ENCODE measurements around the gene CBLB. TPM values are rescaled to one million over a fixed set of nuclear protein-coding genes. Genes with fewer than 3 reads are reported as not detected.

The CBLB gene
- total RNA-seq, 1 donor from 2014 or later, result 19.8 TPM

- Histone ChIP-seq H3K27me3 (ENCODE audit: control insufficient read depth in 3 of 3, insufficient read depth in 3 of 3, low read length in 3 of 3) (no peaks in the 10 kb centered on the region), H3K27ac (ENCODE audit: low read depth, low read length) (no peak overlapping the region), H3K4me3 (ENCODE audit: low read length in 3 of 3) (no peak overlapping the region), H3K36me3 (ENCODE audit: control insufficient read depth in 3 of 3, insufficient read depth in 3 of 3, low read length in 3 of 3) (no peaks in the 10 kb centered on the region), H3K9ac (ENCODE audit: low read depth in 1 of 3, low read length in 3 of 3) (no peak overlapping the region), H3K9me3 (ENCODE audit: control insufficient read depth in 3 of 3, low read length in 3 of 3) (no peaks in the 10 kb centered on the region), H3K4me1 (ENCODE audit: control insufficient read depth in 3 of 3, insufficient read depth in 3 of 3, low read length in 3 of 3) (peaks cover 0 to 6% (median 0%) of the 10 kb centered on the region in 3 donors)
Observed at GRCh38 chr3:105812194-105812586, 56.6 kb downstream of the CBLB start.

- Histone ChIP-seq H3K9ac (ENCODE audit: low read depth in 1 of 3, low read length in 3 of 3) (no peak overlapping the region), H3K27me3 (ENCODE audit: control insufficient read depth in 3 of 3, insufficient read depth in 3 of 3, low read length in 3 of 3) (no peaks in the 10 kb centered on the region), H3K27ac (ENCODE audit: low read depth, low read length) (no peak overlapping the region), H3K4me3 (ENCODE audit: low read length in 3 of 3) (no peak overlapping the region), H3K36me3 (ENCODE audit: control insufficient read depth in 3 of 3, insufficient read depth in 3 of 3, low read length in 3 of 3) (no peaks in the 10 kb centered on the region), H3K4me1 (ENCODE audit: control insufficient read depth in 3 of 3, insufficient read depth in 3 of 3, low read length in 3 of 3) (peaks cover 0 to 6% (median 0%) of the 10 kb centered on the region in 3 donors), H3K9me3 (ENCODE audit: control insufficient read depth in 3 of 3, low read length in 3 of 3) (no peaks in the 10 kb centered on the region)
Observed at GRCh38 chr3:105811518-105812193, 57.2 kb downstream of the CBLB start.

GRCh38 chr3:105809208-105809888 lies 59.5 kb downstream of the CBLB start:
- no peaks in the 10 kb centered on the region for H3K36me3 ChIP-seq (ENCODE audit: control insufficient read depth in 3 of 3, insufficient read depth in 3 of 3, low read length in 3 of 3)
- no peak overlapping the region for H3K4me3 ChIP-seq (ENCODE audit: low read length in 3 of 3)
- no peaks in the 10 kb centered on the region for H3K27me3 ChIP-seq (ENCODE audit: control insufficient read depth in 3 of 3, insufficient read depth in 3 of 3, low read length in 3 of 3)
- H3K9ac ChIP-seq (ENCODE audit: low read depth in 1 of 3, low read length in 3 of 3), result no peak overlapping the region
- H3K9me3 ChIP-seq (ENCODE audit: control insufficient read depth in 3 of 3, low read length in 3 of 3), result no peaks in the 10 kb centered on the region
- no peak overlapping the region for H3K27ac ChIP-seq (ENCODE audit: low read depth, low read length)
- peaks cover 0 to 9% (median 0%) of the 10 kb centered on the region in 3 donors for H3K4me1 ChIP-seq (ENCODE audit: control insufficient read depth in 3 of 3, insufficient read depth in 3 of 3, low read length in 3 of 3)

GRCh38 chr3:105807701-105808100 lies 61.1 kb downstream of the CBLB start:
- Histone ChIP-seq H3K27ac (ENCODE audit: low read depth, low read length) (no peak overlapping the region), H3K4me1 (ENCODE audit: control insufficient read depth in 3 of 3, insufficient read depth in 3 of 3, low read length in 3 of 3) (peaks cover 0 to 9% (median 0%) of the 10 kb centered on the region in 3 donors), H3K36me3 (ENCODE audit: control insufficient read depth in 3 of 3, insufficient read depth in 3 of 3, low read length in 3 of 3) (no peaks in the 10 kb centered on the region), H3K9me3 (ENCODE audit: control insufficient read depth in 3 of 3, low read length in 3 of 3) (no peaks in the 10 kb centered on the region), H3K9ac (ENCODE audit: low read depth in 1 of 3, low read length in 3 of 3) (no peak overlapping the region), H3K4me3 (ENCODE audit: low read length in 3 of 3) (no peak overlapping the region), H3K27me3 (ENCODE audit: control insufficient read depth in 3 of 3, insufficient read depth in 3 of 3, low read length in 3 of 3) (no peaks in the 10 kb centered on the region)

- Histone ChIP-seq H3K9me3 (ENCODE audit: control insufficient read depth in 3 of 3, low read length in 3 of 3) (no peaks in the 10 kb centered on the region), H3K4me3 (ENCODE audit: low read length in 3 of 3) (no peak overlapping the region), H3K27me3 (ENCODE audit: control insufficient read depth in 3 of 3, insufficient read depth in 3 of 3, low read length in 3 of 3) (no peaks in the 10 kb centered on the region), H3K36me3 (ENCODE audit: control insufficient read depth in 3 of 3, insufficient read depth in 3 of 3, low read length in 3 of 3) (no peaks in the 10 kb centered on the region), H3K27ac (ENCODE audit: low read depth, low read length) (no peak overlapping the region), H3K9ac (ENCODE audit: low read depth in 1 of 3, low read length in 3 of 3) (no peak overlapping the region), H3K4me1 (ENCODE audit: control insufficient read depth in 3 of 3, insufficient read depth in 3 of 3, low read length in 3 of 3) (peaks cover 0 to 13% (median 2%) of the 10 kb centered on the region in 3 donors)
Observed at GRCh38 chr3:105807146-105807545, 61.7 kb downstream of the CBLB start.

- no peak overlapping the region for H3K4me3 ChIP-seq (ENCODE audit: low read length in 3 of 3)
- H3K9me3 ChIP-seq (ENCODE audit: control insufficient read depth in 3 of 3, low read length in 3 of 3), result no peaks in the 10 kb centered on the region
- H3K9ac ChIP-seq (ENCODE audit: low read depth in 1 of 3, low read length in 3 of 3), result no peak overlapping the region
- no peak overlapping the region for H3K27ac ChIP-seq (ENCODE audit: low read depth, low read length)
- peaks cover 2 to 20% (median 6%) of the 10 kb centered on the region in 3 donors for H3K4me1 ChIP-seq (ENCODE audit: control insufficient read depth in 3 of 3, insufficient read depth in 3 of 3, low read length in 3 of 3)
- no peaks in the 10 kb centered on the region for H3K27me3 ChIP-seq (ENCODE audit: control insufficient read depth in 3 of 3, insufficient read depth in 3 of 3, low read length in 3 of 3)
- no peaks in the 10 kb centered on the region for H3K36me3 ChIP-seq (ENCODE audit: control insufficient read depth in 3 of 3, insufficient read depth in 3 of 3, low read length in 3 of 3)
Observed at GRCh38 chr3:105806359-105806758, 62.5 kb downstream of the CBLB start.

- no peak overlapping the region for H3K4me3 ChIP-seq (ENCODE audit: low read length in 3 of 3)
- H3K4me1 ChIP-seq (ENCODE audit: control insufficient read depth in 3 of 3, insufficient read depth in 3 of 3, low read length in 3 of 3), result peaks cover 2 to 20% (median 7%) of the 10 kb centered on the region in 3 donors
- no peak overlapping the region for H3K9ac ChIP-seq (ENCODE audit: low read depth in 1 of 3, low read length in 3 of 3)
- H3K9me3 ChIP-seq (ENCODE audit: control insufficient read depth in 3 of 3, low read length in 3 of 3), result no peaks in the 10 kb centered on the region
- no peaks in the 10 kb centered on the region for H3K27me3 ChIP-seq (ENCODE audit: control insufficient read depth in 3 of 3, insufficient read depth in 3 of 3, low read length in 3 of 3)
- H3K27ac ChIP-seq (ENCODE audit: low read depth, low read length), result no peak overlapping the region
- H3K36me3 ChIP-seq (ENCODE audit: control insufficient read depth in 3 of 3, insufficient read depth in 3 of 3, low read length in 3 of 3), result no peaks in the 10 kb centered on the region
Observed at GRCh38 chr3:105805404-105805803, 63.4 kb downstream of the CBLB start.

GRCh38 chr3:105802118-105802706 lies 66.6 kb downstream of the CBLB start:
- no peaks in the 10 kb centered on the region for H3K9me3 ChIP-seq (ENCODE audit: control insufficient read depth in 3 of 3, low read length in 3 of 3)
- no peaks in the 10 kb centered on the region for H3K27me3 ChIP-seq (ENCODE audit: control insufficient read depth in 3 of 3, insufficient read depth in 3 of 3, low read length in 3 of 3)
- no peak overlapping the region for H3K9ac ChIP-seq (ENCODE audit: low read depth in 1 of 3, low read length in 3 of 3)
- H3K4me3 ChIP-seq (ENCODE audit: low read length in 3 of 3), result no peak overlapping the region
- peaks cover 2 to 14% (median 7%) of the 10 kb centered on the region in 3 donors for H3K4me1 ChIP-seq (ENCODE audit: control insufficient read depth in 3 of 3, insufficient read depth in 3 of 3, low read length in 3 of 3)
- no peaks in the 10 kb centered on the region for H3K36me3 ChIP-seq (ENCODE audit: control insufficient read depth in 3 of 3, insufficient read depth in 3 of 3, low read length in 3 of 3)
- no peak overlapping the region for H3K27ac ChIP-seq (ENCODE audit: low read depth, low read length)

GRCh38 chr3:105801397-105801796 lies 67.4 kb downstream of the CBLB start:
- Histone ChIP-seq H3K27ac (ENCODE audit: low read depth, low read length) (no peak overlapping the region), H3K9ac (ENCODE audit: low read depth in 1 of 3, low read length in 3 of 3) (no peak overlapping the region), H3K36me3 (ENCODE audit: control insufficient read depth in 3 of 3, insufficient read depth in 3 of 3, low read length in 3 of 3) (no peaks in the 10 kb centered on the region), H3K9me3 (ENCODE audit: control insufficient read depth in 3 of 3, low read length in 3 of 3) (no peaks in the 10 kb centered on the region), H3K27me3 (ENCODE audit: control insufficient read depth in 3 of 3, insufficient read depth in 3 of 3, low read length in 3 of 3) (no peaks in the 10 kb centered on the region), H3K4me1 (ENCODE audit: control insufficient read depth in 3 of 3, insufficient read depth in 3 of 3, low read length in 3 of 3) (peaks cover 2 to 11% (median 7%) of the 10 kb centered on the region in 3 donors), H3K4me3 (ENCODE audit: low read length in 3 of 3) (no peak overlapping the region)

- H3K9me3 ChIP-seq (ENCODE audit: control insufficient read depth in 3 of 3, low read length in 3 of 3), result no peaks in the 10 kb centered on the region
- H3K27me3 ChIP-seq (ENCODE audit: control insufficient read depth in 3 of 3, insufficient read depth in 3 of 3, low read length in 3 of 3), result no peaks in the 10 kb centered on the region
- no peak overlapping the region for H3K9ac ChIP-seq (ENCODE audit: low read depth in 1 of 3, low read length in 3 of 3)
- peaks cover 2 to 11% (median 7%) of the 10 kb centered on the region in 3 donors for H3K4me1 ChIP-seq (ENCODE audit: control insufficient read depth in 3 of 3, insufficient read depth in 3 of 3, low read length in 3 of 3)
- no peak overlapping the region for H3K27ac ChIP-seq (ENCODE audit: low read depth, low read length)
- H3K36me3 ChIP-seq (ENCODE audit: control insufficient read depth in 3 of 3, insufficient read depth in 3 of 3, low read length in 3 of 3), result no peaks in the 10 kb centered on the region
- H3K4me3 ChIP-seq (ENCODE audit: low read length in 3 of 3), result no peak overlapping the region
Observed at GRCh38 chr3:105800320-105800719, 68.5 kb downstream of the CBLB start.
